Measurements from ENCODE around the gene KIF26B. TPM values are rescaled to one million over a fixed set of nuclear protein-coding genes. Genes with fewer than 3 reads are reported as not detected.

KIF26B gene
- total RNA-seq, 1 donor from 2014 or later: 0.49 TPM

DNA sequence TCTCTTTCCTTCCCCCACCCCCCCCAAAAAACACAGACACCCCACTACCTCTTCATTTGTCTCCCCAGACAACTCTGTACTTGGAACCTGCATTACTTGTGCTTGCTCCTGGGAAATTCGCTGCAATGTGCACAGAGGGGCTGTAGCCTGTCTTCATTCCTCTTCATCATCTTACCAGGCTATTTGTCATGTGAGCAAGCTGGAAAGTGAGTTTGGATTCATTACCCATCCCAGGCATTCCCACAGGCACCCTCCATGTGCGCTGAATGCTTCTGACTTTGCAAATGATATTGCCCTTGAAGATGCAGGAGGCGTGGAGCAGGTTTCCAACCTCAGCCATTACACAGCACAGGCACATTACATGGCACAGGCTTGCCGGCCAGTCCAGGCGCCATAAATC is 494.9 kb downstream of the KIF26B start:
- TF ChIP-seq POLR2A (IDR thresholded peaks at IDR 0.05): no peak
- TF ChIP-seq, protein P1, sequence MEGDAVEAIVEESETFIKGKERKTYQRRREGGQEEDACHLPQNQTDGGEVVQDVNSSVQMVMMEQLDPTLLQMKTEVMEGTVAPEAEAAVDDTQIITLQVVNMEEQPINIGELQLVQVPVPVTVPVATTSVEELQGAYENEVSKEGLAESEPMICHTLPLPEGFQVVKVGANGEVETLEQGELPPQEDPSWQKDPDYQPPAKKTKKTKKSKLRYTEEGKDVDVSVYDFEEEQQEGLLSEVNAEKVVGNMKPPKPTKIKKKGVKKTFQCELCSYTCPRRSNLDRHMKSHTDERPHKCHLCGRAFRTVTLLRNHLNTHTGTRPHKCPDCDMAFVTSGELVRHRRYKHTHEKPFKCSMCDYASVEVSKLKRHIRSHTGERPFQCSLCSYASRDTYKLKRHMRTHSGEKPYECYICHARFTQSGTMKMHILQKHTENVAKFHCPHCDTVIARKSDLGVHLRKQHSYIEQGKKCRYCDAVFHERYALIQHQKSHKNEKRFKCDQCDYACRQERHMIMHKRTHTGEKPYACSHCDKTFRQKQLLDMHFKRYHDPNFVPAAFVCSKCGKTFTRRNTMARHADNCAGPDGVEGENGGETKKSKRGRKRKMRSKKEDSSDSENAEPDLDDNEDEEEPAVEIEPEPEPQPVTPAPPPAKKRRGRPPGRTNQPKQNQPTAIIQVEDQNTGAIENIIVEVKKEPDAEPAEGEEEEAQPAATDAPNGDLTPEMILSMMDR (IDR thresholded peaks at IDR 0.05): no peak
- no peak for TF ChIP-seq POLR2AphosphoS5 (IDR thresholded peaks at IDR 0.05; ENCODE audit: insufficient read depth in 1 of 2, low read depth in 1 of 2)

DNA sequence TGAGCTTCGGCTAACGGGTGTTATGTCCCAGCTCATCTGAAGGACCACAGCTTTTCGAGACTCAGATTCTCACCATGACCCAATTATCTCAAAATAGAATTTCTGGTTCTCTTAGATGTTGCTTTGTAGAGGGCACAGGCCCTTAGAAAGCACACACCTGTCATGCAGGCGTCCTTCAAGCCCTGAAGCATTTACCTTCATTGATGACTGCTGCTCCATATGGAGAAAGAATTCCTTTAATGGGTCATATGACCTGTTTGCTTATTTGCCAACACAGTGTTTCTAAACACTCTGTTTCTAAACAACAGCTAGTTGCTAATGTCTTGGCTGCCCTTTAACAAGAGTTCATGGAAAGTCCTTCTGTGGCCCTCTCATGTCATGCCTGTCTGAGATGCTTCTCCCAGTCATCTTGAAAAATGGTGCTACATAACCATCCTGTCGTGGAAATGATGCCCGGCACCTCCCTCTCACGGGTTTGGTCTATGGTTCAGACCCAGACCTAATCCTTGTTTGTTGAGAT is 495.7 kb downstream of the KIF26B start:
- intact Hi-C loops (cut with DNase I): no loop called here

More for the DNA sequence above, 494.9 kb downstream of the KIF26B start:
- intact Hi-C loops (cut with DNase I): no loop called here
- no peaks in the 10 kb centered on the region for H3K4me1 ChIP-seq
- no peaks in the 10 kb centered on the region for H3K9me3 ChIP-seq
- no peak overlapping the region for H3K4me3 ChIP-seq
- H3K27me3 ChIP-seq: no peaks in the 10 kb centered on the region
- no peak for DNase-seq (ENCODE audit: extremely low spot score in 2 of 2)
- no peak overlapping the region for H3K27ac ChIP-seq
- H3K36me3 ChIP-seq: no peaks in the 10 kb centered on the region

DNA sequence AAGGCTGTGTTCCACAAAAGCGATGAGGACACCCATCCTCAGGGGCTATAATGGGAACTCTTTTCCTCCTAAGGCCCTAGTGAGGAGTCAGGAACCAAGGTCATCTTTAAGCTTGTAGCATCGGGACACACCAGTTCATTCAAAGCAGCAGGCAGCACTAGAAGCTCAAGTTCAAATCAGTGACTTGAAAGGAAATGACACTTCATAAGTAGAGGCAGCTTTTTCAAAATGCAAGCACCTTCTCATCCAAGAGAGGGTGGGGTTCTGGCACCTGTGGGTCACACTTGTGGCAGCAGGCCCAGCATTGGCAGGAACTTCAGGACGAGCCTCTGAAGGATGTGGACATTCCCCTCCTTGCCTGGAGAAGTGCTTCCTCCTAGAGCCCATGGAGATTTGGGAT is 496.3 kb downstream of the KIF26B start:
- H3K4me1 ChIP-seq: no peaks in the 10 kb centered on the region
- intact Hi-C loops (cut with DNase I): no loop called here
- TF ChIP-seq, protein P1 (IDR thresholded peaks at IDR 0.05): no peak
- no peak for TF ChIP-seq POLR2AphosphoS5 (IDR thresholded peaks at IDR 0.05; ENCODE audit: insufficient read depth in 1 of 2, low read depth in 1 of 2)
- TF ChIP-seq POLR2A (IDR thresholded peaks at IDR 0.05): no peak
- no peak overlapping the region for H3K27ac ChIP-seq
- H3K9me3 ChIP-seq: no peaks in the 10 kb centered on the region
- H3K27me3 ChIP-seq: no peaks in the 10 kb centered on the region
- DNase-seq (ENCODE audit: extremely low spot score in 2 of 2): no peak
- H3K36me3 ChIP-seq: no peaks in the 10 kb centered on the region
- no peak overlapping the region for H3K4me3 ChIP-seq

More for the DNA sequence above, 495.7 kb downstream of the KIF26B start:
- no peak for DNase-seq (ENCODE audit: extremely low spot score in 2 of 2)
- TF ChIP-seq, protein P1 (IDR thresholded peaks at IDR 0.05): no peak
- TF ChIP-seq POLR2A (IDR thresholded peaks at IDR 0.05): no peak
- TF ChIP-seq POLR2AphosphoS5 (IDR thresholded peaks at IDR 0.05; ENCODE audit: insufficient read depth in 1 of 2, low read depth in 1 of 2): no peak
- no peaks in the 10 kb centered on the region for H3K36me3 ChIP-seq
- H3K27ac ChIP-seq: no peak overlapping the region
- H3K27me3 ChIP-seq: no peaks in the 10 kb centered on the region
- H3K4me1 ChIP-seq: no peaks in the 10 kb centered on the region
- no peaks in the 10 kb centered on the region for H3K9me3 ChIP-seq
- no peak overlapping the region for H3K4me3 ChIP-seq

DNA sequence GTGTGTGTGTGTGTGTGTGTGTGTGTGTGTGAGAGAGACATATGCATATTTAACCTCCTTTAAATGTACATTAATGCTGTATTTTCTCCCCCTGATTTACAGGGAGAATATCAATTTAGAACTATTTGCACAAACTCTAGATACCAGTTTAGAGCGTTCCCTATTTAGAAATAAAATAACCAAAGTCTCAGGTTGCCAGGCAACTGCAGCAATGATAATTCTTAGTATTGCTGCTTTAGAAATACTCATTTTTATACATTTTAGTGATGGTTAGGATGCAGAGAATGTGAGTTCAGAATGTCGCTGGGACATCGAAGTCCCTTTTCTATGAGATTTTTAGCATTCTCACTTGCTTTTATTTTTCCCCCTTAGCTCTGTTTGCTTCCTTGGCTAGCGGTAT is 497.3 kb downstream of the KIF26B start:
- Histone ChIP-seq H3K27ac (no peak overlapping the region), H3K4me3 (no peak overlapping the region), H3K27me3 (no peaks in the 10 kb centered on the region), H3K9me3 (no peaks in the 10 kb centered on the region), H3K4me1 (no peaks in the 10 kb centered on the region), H3K36me3 (no peaks in the 10 kb centered on the region)
- intact Hi-C loops (cut with DNase I): no loop called here
- DNase-seq (ENCODE audit: extremely low spot score in 2 of 2): no peak
- no peak for TF ChIP-seq POLR2AphosphoS5 (IDR thresholded peaks at IDR 0.05; ENCODE audit: insufficient read depth in 1 of 2, low read depth in 1 of 2)
- TF ChIP-seq POLR2A (IDR thresholded peaks at IDR 0.05): no peak
- TF ChIP-seq, protein P1 (IDR thresholded peaks at IDR 0.05): no peak

DNA sequence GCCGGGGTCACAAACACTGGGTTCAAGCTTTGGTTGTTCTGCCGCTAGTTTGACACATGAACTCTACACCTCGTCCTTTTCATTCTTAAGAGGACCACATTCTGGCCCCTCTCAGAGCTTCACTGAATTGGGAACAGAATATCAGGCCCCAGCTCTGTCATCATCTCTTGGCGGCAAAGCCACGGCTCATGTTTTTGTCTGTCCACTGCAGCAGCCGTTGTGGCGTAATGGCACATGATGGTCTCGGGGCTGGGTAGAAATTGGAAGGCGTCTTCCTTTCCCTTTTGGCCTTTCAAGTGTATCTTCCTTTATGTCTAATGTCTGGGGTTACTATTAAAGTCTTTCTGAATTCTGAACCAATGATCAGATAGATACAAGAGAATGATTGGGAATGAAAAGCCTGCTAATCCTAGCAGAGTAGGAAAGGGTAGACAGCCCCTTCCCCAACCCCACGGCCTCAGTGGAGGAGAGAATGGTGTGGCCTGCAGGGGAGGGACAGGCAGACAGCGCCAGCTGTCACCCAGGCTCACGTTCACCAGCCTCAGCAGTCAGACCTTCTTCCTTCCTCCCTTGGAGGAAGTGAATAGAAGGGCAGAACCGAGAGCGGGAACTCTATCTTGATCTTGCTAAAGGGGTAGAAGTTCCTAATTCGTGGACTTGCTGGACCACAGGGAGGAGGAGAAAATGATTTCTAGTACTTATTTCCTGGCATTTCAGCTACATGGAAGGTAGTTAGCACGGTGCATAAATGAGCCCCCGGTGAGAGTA is 498.1 kb downstream of the KIF26B start:
- Histone ChIP-seq H3K4me1 (no peaks in the 10 kb centered on the region), H3K4me3 (no peak overlapping the region), H3K36me3 (no peaks in the 10 kb centered on the region), H3K27me3 (no peaks in the 10 kb centered on the region), H3K9me3 (no peaks in the 10 kb centered on the region), H3K27ac (no peak overlapping the region)
- DNase-seq (ENCODE audit: extremely low spot score in 2 of 2): no peak
- intact Hi-C loops (cut with DNase I): no loop called here
- TF ChIP-seq, protein P1 (IDR thresholded peaks at IDR 0.05): no peak
- TF ChIP-seq POLR2AphosphoS5 (IDR thresholded peaks at IDR 0.05; ENCODE audit: insufficient read depth in 1 of 2, low read depth in 1 of 2) (no peak), POLR2A (IDR thresholded peaks at IDR 0.05) (no peak)
